HG03558 (cell line): Measurements from ENCODE around the gene TBL1XR1.

Experiments
- ATAC-seq: cut with Tn5 transposase; IDR thresholded peaks from one replicate; pipeline ENCODE4 v1.9.1; 2021; ENCODE audit warnings: moderate number of reproducible peaks; ENCODE audit not compliant: unreplicated experiment; ENCODE audit errors: extremely low read depth

The TBL1XR1 gene

GRCh38 chr3:176987901-176988650 lies 209.2 kb downstream of the TBL1XR1 start:
- no peak for ATAC-seq

DNA sequence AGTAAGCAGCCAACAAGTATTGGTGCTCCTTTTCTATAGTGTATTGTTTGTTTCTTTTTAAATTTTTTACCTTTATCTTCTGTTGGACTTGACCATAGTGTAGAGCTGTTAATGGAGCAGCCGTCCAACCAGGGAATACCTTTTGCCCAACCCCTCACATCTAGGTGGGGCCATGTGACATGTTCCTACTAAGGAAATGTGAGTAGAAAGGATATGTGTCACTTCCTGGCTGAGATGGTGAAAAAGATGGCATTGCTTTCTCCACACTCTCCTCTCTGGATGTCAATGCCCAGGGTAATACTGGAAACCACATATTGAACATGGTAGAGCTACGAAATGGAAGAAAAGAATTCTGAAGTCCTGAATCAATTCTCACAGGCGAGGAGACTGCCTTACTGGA lies 218.8 kb downstream of the TBL1XR1 start:
- no peak for ATAC-seq

GRCh38 chr3:176977331-176977730 lies 220.0 kb downstream of the TBL1XR1 start:
- no peak for ATAC-seq

GRCh38 chr3:176976586-176976985 lies 220.7 kb downstream of the TBL1XR1 start:
- ATAC-seq: no peak

DNA sequence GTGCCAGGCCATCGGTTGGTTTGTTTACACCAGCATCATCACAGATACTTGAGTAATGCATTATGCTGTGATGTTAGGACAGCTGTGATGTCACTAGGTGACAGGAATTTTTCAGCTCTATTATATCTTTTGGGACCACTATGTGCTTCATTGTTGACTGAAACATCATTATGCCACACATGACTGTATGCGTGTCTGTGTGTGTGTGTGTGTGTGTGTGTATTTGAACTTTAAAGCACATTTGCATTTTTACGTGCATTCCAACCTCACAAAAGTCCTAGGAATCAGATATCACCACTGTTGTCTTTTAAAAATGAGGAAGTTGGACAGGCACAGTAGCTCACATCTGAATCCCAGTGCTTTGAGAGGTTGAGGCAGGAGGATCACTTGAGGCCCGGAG lies 223.0 kb downstream of the TBL1XR1 start:
- ATAC-seq: no peak

DNA sequence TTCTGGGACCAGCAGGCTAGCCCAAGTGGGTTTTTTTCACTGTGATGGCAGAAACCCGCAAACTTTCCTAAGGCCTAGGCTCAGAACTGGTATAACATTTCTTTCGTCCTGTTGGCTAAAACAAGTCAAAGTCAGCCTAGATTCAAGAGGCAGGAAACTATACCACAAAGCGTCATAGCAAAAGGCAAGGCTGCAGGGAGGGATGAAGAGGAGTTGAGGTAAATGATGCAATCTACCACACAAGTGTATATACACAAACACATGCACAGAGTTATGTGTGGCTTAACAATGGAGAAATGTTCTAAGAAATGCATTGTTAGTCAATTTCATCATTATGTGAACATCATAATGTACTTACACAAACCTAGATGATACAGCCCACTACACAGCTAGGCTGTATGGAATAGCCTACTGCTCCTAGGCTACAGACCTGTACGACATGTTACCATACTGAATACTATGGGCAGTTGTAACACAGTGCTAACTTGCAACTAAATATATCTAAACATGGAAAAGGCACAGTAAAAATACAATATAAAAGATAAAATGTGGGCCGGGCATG lies 225.6 kb downstream of the TBL1XR1 start:
- ATAC-seq: no peak

DNA sequence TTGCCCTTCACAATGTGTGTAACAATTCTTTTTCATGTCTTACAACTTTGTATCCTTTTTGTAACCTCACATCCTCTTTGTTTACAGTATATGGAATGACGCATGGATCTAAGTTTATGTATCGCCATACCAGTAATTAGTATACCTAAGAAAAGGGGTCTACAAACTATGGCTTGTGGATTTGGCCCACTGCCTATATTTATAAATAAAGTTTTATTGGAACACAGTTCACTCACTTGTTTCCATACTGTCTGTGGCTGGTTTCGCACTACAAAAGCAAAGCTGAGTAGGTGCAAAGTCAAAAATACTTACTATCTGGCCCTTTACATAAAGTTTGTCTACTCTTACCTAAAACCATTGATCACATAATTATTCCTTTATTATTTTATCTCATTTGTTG lies 226.5 kb downstream of the TBL1XR1 start:
- ATAC-seq: no peak

DNA sequence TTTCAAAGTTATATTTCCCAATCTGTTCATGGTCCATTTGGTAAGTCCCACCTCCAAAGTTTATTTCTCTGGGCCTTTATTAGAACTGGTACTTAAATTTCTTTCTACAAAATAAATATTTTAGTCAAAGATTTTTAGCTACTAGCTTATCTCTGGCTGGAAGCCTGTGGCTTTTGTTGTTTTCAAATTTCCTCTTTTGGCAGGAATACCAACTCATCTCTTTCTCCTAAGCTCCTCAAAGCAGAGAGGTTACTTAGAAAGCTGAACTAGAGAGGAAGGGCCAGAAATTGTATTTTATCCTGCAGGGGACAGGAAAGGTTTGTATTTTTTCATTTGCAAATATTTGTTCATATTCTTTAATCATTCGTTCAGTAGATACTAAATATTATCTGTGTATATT lies 227.8 kb downstream of the TBL1XR1 start:
- no peak for ATAC-seq
